ENCODE data around the gene PLEKHA4. TPM values are rescaled to one million over a fixed set of nuclear protein-coding genes. Genes with fewer than 3 reads are reported as not detected.

The PLEKHA4 gene
- total RNA-seq, 1 experiment from 2014 or later = 1.2 TPM

- Histone ChIP-seq H4K20me1 (ENCODE audit: low read length) (no peaks in the 10 kb centered on the region), H3K4me1 (ENCODE audit: insufficient read depth, low read length) (no peaks in the 10 kb centered on the region), H3K4me2 (ENCODE audit: low read length) (no peak overlapping the region), H3F3A (ENCODE audit: low read length, unreplicated experiment) (no peaks in the 10 kb centered on the region), H3K4me3 (ENCODE audit: low read length) (no peak overlapping the region), H3K9ac (ENCODE audit: low read length) (no peak overlapping the region), H3K27me3 (ENCODE audit: low read length) (no peaks in the 10 kb centered on the region), H3K9me3 (ENCODE audit: low read length) (no peaks in the 10 kb centered on the region), H3K27ac (ENCODE audit: low read length) (no peak overlapping the region), H3K36me3 (ENCODE audit: low read depth, low read length) (no peaks in the 10 kb centered on the region), H3K79me2 (ENCODE audit: low read length) (no peaks in the 10 kb centered on the region), H3K9me2 (replicated peaks; ENCODE audit: low read length) (no peaks in the 10 kb centered on the region), H2AFZ (ENCODE audit: low read length) (no peak overlapping the region)
- no TSS peak for BruUV-seq (replicated peaks)
- TF ChIP-seq EZH2 (IDR thresholded peaks at IDR 0.05; ENCODE audit: low read length, unreplicated experiment) = no peak
- TF ChIP-seq EZH2phosphoT487 (IDR thresholded peaks at IDR 0.05; ENCODE audit: borderline replicate concordance, low read length) = no peak
- no peak for TF ChIP-seq CTCF (conservative IDR thresholded peaks at IDR 0.05; ENCODE audit: low read depth, low read length)
- DNase-seq (no peak), ATAC-seq (no peak)
- intact Hi-C loops (cut with micrococcal nuclease) = no loop called here
- ChIA-PET CTCF (interaction anchor here (1.0 kb wide), 1 partner anchor 57 kb away, joined by 5 read pairs; no protein-coding TSS in a partner anchor), POLR2A (ENCODE audit: unreplicated experiment) (interaction anchor here (0.6 kb wide), 1 partner anchor 17 kb away, joined by 3 read pairs; no protein-coding TSS in a partner anchor)
Observed at GRCh38 chr19:48845384-48845783, 23.0 kb downstream of the PLEKHA4 start.

- H3K9me3 ChIP-seq (ENCODE audit: low read length) = no peaks in the 10 kb centered on the region
- H3K4me1 ChIP-seq (ENCODE audit: insufficient read depth, low read length) = no peaks in the 10 kb centered on the region
- no peaks in the 10 kb centered on the region for H3K79me2 ChIP-seq (ENCODE audit: low read length)
- no peak for ATAC-seq
- no peaks in the 10 kb centered on the region for H3K36me3 ChIP-seq (ENCODE audit: low read depth, low read length)
- no peak overlapping the region for H3K27ac ChIP-seq (ENCODE audit: low read length)
- CTCF ChIA-PET = interaction anchor here (0.6 to 1.0 kb wide), 3 partner anchors 38 to 56 kb away, joined by 3 to 9 read pairs (median 5); no protein-coding TSS in a partner anchor
- H4K20me1 ChIP-seq (ENCODE audit: low read length) = no peaks in the 10 kb centered on the region
- no peak overlapping the region for H2AFZ ChIP-seq (ENCODE audit: low read length)
- TF ChIP-seq EZH2phosphoT487 (IDR thresholded peaks at IDR 0.05; ENCODE audit: borderline replicate concordance, low read length) (no peak), CTCF (conservative IDR thresholded peaks at IDR 0.05; ENCODE audit: low read depth, low read length) (no peak; the same call in 1 of the 2 replicates), EZH2 (IDR thresholded peaks at IDR 0.05; ENCODE audit: low read length, unreplicated experiment) (no peak)
- POLR2A ChIA-PET (ENCODE audit: unreplicated experiment) = no interaction called here
- no peak overlapping the region for H3K4me2 ChIP-seq (ENCODE audit: low read length)
- H3K9me2 ChIP-seq (replicated peaks; ENCODE audit: low read length) = no peaks in the 10 kb centered on the region
- peak; percentile 39 for DNase-seq
- H3K4me3 ChIP-seq (ENCODE audit: low read length) = no peak overlapping the region
- no peak overlapping the region for H3K9ac ChIP-seq (ENCODE audit: low read length)
- no peaks in the 10 kb centered on the region for H3F3A ChIP-seq (ENCODE audit: low read length, unreplicated experiment)
- H3K27me3 ChIP-seq (ENCODE audit: low read length) = no peaks in the 10 kb centered on the region
- intact Hi-C loops (cut with micrococcal nuclease) = no loop called here
- no TSS peak for BruUV-seq (replicated peaks)
Observed at GRCh38 chr19:48844472-48844871, 23.9 kb downstream of the PLEKHA4 start.

- H3K4me2 ChIP-seq (ENCODE audit: low read length) = no peak overlapping the region
- no peaks in the 10 kb centered on the region for H4K20me1 ChIP-seq (ENCODE audit: low read length)
- DNase-seq = peak; percentile 64
- no peaks in the 10 kb centered on the region for H3K79me2 ChIP-seq (ENCODE audit: low read length)
- no peak for TF ChIP-seq EZH2phosphoT487 (IDR thresholded peaks at IDR 0.05; ENCODE audit: borderline replicate concordance, low read length)
- TF ChIP-seq CTCF (conservative IDR thresholded peaks at IDR 0.05; ENCODE audit: low read depth, low read length) = peak; percentile 80
- no peak for TF ChIP-seq EZH2 (IDR thresholded peaks at IDR 0.05; ENCODE audit: low read length, unreplicated experiment)
- intact Hi-C loops (cut with micrococcal nuclease) = loop anchor here (1.0 to 2.0 kb wide), 2 partner anchors 54 to 196 kb away; partner anchors contain the start of gene CA11
- no peak overlapping the region for H2AFZ ChIP-seq (ENCODE audit: low read length)
- no peaks in the 10 kb centered on the region for H3F3A ChIP-seq (ENCODE audit: low read length, unreplicated experiment)
- H3K9ac ChIP-seq (ENCODE audit: low read length) = no peak overlapping the region
- H3K9me3 ChIP-seq (ENCODE audit: low read length) = no peaks in the 10 kb centered on the region
- H3K27me3 ChIP-seq (ENCODE audit: low read length) = no peaks in the 10 kb centered on the region
- POLR2A ChIA-PET (ENCODE audit: unreplicated experiment) = no interaction called here
- no peaks in the 10 kb centered on the region for H3K36me3 ChIP-seq (ENCODE audit: low read depth, low read length)
- H3K27ac ChIP-seq (ENCODE audit: low read length) = no peak overlapping the region
- no TSS peak for BruUV-seq (replicated peaks)
- H3K4me1 ChIP-seq (ENCODE audit: insufficient read depth, low read length) = no peaks in the 10 kb centered on the region
- ATAC-seq = peak; percentile 31; the same call in 1 of the 2 replicates
- CTCF ChIA-PET = interaction anchor here (0.6 to 1.4 kb wide), 5 partner anchors 47 to 176 kb away, joined by 3 to 8 read pairs (median 7); no protein-coding TSS in a partner anchor
- no peak overlapping the region for H3K4me3 ChIP-seq (ENCODE audit: low read length)
- H3K9me2 ChIP-seq (replicated peaks; ENCODE audit: low read length) = no peaks in the 10 kb centered on the region
Observed at GRCh38 chr19:48842789-48843162, 25.6 kb downstream of the PLEKHA4 start.

Data from PC-3 (cell line).